T-helper 17 cell (primary cell): ENCODE data around the gene AGRN. TPM values are rescaled to one million over a fixed set of nuclear protein-coding genes. Genes with fewer than 3 reads are reported as not detected.

ENCODE experiments used
- ATAC-seq: fragments of 150-1000 bp; cut with Tn5 transposase; 2 replicates; pipeline ENCODE4 v1.10.0; 2021; ENCODE audit warnings: mild to moderate bottlenecking, moderate library complexity
- DNase-seq, 3 donors: peaks; one replicate each; pipeline versions ENCODE4 v3.0.0 to v3.0.0-alpha.2; 2020 to 2021
- H3K9me3 ChIP-seq: one replicate; pipeline ENCODE4 v1.7.0; 2013; ENCODE audit warnings: low read length, mild to moderate bottlenecking; ENCODE audit not compliant: control insufficient read depth, poor library complexity, severe bottlenecking
- H3K27ac Mint-ChIP-seq: one replicate; pipeline ENCODE4 v1.8.0; 2022; ENCODE audit warnings: mild to moderate bottlenecking, moderate library complexity, mixed read lengths
- H3K27me3 Mint-ChIP-seq: one replicate; pipeline ENCODE4 v1.8.0; 2022; ENCODE audit warnings: mixed read lengths
- H3K36me3 Mint-ChIP-seq: one replicate; pipeline ENCODE4 v1.8.0; 2022; ENCODE audit warnings: low read depth, mixed read lengths
- H3K4me1 Mint-ChIP-seq: one replicate; pipeline ENCODE4 v1.8.0; 2022; ENCODE audit warnings: mild to moderate bottlenecking, mixed read lengths
- H3K4me3 Mint-ChIP-seq: one replicate; pipeline ENCODE4 v1.8.0; 2022; ENCODE audit warnings: mild to moderate bottlenecking, moderate library complexity, mixed read lengths
- total RNA-seq, 4 donors: library from RNA in 2 of 4; stranded (reverse) in 2 of 4; gene quantifications; one replicate each; pipeline ENCODE4 v1.2.3 and lab custom pipeline; 2022 to 2026

AGRN gene
- total RNA-seq, 2 donors from 2014 or later, result 1.2 to 1.4 TPM

- Mint-ChIP-seq H3K4me3 (no peak overlapping the region), H3K27ac (no peak overlapping the region), H3K4me1 (no peaks in the 10 kb centered on the region), H3K27me3 (no peaks in the 10 kb centered on the region), H3K36me3 (no peaks in the 10 kb centered on the region)
- H3K9me3 ChIP-seq, result no peaks in the 10 kb centered on the region
- no peak for ATAC-seq
- DNase-seq, result no peak
These were observed 26.8 kb downstream of the AGRN start for GRCh38 chr1:1046767-1047166.

- Mint-ChIP-seq H3K27ac (no peak overlapping the region), H3K36me3 (no peaks in the 10 kb centered on the region), H3K4me3 (no peak overlapping the region), H3K4me1 (no peaks in the 10 kb centered on the region), H3K27me3 (no peaks in the 10 kb centered on the region)
- ATAC-seq (no peak), DNase-seq (no peak)
- H3K9me3 ChIP-seq, result no peaks in the 10 kb centered on the region
These were observed 27.5 kb downstream of the AGRN start for GRCh38 chr1:1047407-1047806.

DNA sequence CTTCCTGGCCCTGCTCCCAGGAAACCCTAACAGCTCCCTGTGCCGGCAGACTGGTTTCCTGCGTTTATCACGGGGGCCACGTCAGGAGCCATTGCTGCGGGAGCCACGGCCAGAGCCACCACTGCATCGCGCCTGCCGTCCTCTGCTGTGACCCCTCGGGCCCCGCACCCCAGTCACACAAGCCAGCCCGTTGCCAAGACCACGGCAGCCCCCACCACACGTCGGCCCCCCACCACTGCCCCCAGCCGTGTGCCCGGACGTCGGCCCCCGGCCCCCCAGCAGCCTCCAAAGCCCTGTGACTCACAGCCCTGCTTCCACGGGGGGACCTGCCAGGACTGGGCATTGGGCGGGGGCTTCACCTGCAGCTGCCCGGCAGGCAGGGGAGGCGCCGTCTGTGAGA lies 28.0 kb downstream of the AGRN start:
- Mint-ChIP-seq H3K27me3 (no peaks in the 10 kb centered on the region), H3K4me1 (no peaks in the 10 kb centered on the region), H3K27ac (no peak overlapping the region), H3K36me3 (no peaks in the 10 kb centered on the region), H3K4me3 (no peak overlapping the region)
- ATAC-seq (no peak), DNase-seq (no peak)
- H3K9me3 ChIP-seq, result no peaks in the 10 kb centered on the region

DNA sequence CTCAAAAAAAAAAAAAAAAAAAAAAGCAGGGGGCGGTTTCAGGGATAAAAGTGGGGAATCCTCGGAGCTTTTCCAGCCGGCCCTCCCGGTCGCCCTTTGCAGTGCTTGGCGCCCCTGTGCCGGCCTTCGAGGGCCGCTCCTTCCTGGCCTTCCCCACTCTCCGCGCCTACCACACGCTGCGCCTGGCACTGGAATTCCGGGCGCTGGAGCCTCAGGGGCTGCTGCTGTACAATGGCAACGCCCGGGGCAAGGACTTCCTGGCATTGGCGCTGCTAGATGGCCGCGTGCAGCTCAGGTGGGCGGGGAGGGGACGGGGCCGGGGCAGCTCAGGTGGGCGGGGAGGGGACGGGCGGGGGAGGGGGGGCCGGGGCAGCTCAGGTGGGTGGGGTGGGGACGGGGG lies 28.8 kb downstream of the AGRN start:
- Mint-ChIP-seq H3K27ac (no peak overlapping the region), H3K4me1 (no peaks in the 10 kb centered on the region), H3K27me3 (no peaks in the 10 kb centered on the region), H3K4me3 (no peak overlapping the region), H3K36me3 (no peaks in the 10 kb centered on the region)
- no peaks in the 10 kb centered on the region for H3K9me3 ChIP-seq
- DNase-seq (no peak), ATAC-seq (no peak)

GRCh38 chr1:1049318-1050165 lies 29.6 kb downstream of the AGRN start:
- DNase-seq, result no peak
- H3K27me3 Mint-ChIP-seq, result no peaks in the 10 kb centered on the region
- no peaks in the 10 kb centered on the region for H3K9me3 ChIP-seq
- no peak overlapping the region for H3K4me3 Mint-ChIP-seq
- no peaks in the 10 kb centered on the region for H3K36me3 Mint-ChIP-seq
- no peaks in the 10 kb centered on the region for H3K4me1 Mint-ChIP-seq
- no peak overlapping the region for H3K27ac Mint-ChIP-seq
- ATAC-seq, result no peak

- no peaks in the 10 kb centered on the region for H3K36me3 Mint-ChIP-seq
- no peaks in the 10 kb centered on the region for H3K27me3 Mint-ChIP-seq
- H3K4me3 Mint-ChIP-seq, result no peak overlapping the region
- H3K9me3 ChIP-seq, result no peaks in the 10 kb centered on the region
- H3K4me1 Mint-ChIP-seq, result no peaks in the 10 kb centered on the region
- DNase-seq (no peak), ATAC-seq (no peak)
- no peak overlapping the region for H3K27ac Mint-ChIP-seq
These were observed 30.7 kb downstream of the AGRN start for GRCh38 chr1:1050577-1051052.

DNA sequence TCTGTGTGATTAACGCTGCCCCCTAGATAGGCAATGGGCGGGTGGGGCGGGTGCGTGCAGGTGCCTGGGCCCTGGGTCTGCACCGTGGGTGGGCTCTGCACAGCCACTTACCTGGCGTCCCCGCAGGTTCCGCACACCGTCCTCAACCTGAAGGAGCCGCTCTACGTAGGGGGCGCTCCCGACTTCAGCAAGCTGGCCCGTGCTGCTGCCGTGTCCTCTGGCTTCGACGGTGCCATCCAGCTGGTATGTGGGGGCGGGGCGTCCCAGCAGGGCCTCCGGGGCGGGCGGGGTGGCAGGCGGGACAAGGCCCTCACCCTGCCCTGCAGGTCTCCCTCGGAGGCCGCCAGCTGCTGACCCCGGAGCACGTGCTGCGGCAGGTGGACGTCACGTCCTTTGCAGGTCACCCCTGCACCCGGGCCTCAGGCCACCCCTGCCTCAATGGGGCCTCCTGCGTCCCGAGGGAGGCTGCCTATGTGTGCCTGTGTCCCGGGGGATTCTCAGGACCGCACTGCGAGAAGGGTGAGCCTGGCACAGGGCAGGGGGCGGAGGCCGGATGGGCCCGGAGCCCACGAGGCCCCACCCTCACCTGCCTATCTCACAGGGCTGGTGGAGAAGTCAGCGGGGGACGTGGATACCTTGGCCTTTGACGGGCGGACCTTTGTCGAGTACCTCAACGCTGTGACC lies 31.3 kb downstream of the AGRN start:
- Mint-ChIP-seq H3K27me3 (no peaks in the 10 kb centered on the region), H3K36me3 (no peaks in the 10 kb centered on the region), H3K4me3 (no peak overlapping the region), H3K4me1 (no peaks in the 10 kb centered on the region), H3K27ac (no peak overlapping the region)
- ATAC-seq (no peak), DNase-seq (no peak)
- H3K9me3 ChIP-seq, result no peaks in the 10 kb centered on the region

DNA sequence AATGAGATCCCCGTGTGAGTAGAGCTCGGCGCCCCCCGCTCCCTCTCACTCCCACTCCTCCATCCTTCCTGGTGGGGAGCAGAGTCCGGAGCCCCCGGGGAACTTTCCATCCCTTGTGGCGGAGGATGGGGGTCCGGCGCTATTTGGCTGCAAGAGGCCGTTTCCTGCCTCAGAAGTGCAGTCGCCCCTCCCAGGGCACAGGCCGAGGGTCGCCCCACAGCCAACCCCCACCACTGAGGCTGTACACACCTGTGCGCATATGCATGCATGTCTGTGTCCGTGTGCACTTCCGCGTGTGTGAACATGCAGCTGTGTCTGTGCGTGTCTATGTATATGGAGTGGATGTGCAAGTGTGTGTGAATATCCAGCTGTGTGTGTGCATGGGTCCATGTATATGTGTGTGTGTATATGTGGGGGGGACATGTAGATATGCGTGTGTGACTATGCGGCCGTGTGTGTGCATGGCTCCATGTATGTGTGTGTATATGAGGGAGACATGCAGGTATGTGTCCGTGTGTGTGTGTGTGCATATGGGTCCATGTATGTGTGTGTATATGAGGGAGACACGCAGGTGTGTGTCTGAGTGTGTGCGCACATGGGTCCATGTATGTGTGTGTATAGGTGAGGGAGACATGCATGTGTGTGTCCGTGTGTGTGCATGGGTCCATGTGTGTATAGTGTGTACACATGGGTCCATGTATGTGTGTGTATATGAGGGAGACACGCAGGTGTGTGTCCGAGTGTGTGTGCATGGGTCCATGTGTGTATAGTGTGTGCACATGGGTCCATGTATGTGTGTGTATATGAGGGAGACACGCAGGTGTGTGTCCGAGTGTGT lies 32.3 kb downstream of the AGRN start:
- no peaks in the 10 kb centered on the region for H3K36me3 Mint-ChIP-seq
- no peak overlapping the region for H3K27ac Mint-ChIP-seq
- no peak overlapping the region for H3K4me3 Mint-ChIP-seq
- ATAC-seq (no peak), DNase-seq (no peak)
- H3K4me1 Mint-ChIP-seq, result no peaks in the 10 kb centered on the region
- no peaks in the 10 kb centered on the region for H3K9me3 ChIP-seq
- peaks cover 7% of the 10 kb centered on the region for H3K27me3 Mint-ChIP-seq

DNA sequence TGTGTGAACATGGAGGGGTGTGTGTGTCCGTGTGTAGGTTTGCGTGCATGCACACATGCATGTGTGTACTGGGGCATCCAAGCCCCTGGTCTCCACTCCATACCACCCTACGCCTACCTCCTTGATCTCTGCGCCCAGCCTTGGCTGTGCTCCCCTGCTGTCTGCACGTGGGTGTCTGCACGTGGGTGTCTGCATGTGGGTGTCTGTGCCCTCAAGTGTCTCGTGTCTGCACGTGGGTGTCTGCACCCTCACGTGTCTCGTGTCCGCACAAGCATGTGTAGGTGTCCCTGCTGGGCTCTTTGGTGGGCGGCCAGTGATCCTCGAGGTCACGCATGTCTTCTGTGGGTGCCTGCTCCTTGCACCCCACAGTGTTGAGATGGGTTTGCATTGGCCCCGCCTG lies 33.1 kb downstream of the AGRN start:
- Mint-ChIP-seq H3K4me3 (no peak overlapping the region), H3K27ac (no peak overlapping the region), H3K4me1 (no peaks in the 10 kb centered on the region), H3K27me3 (peaks cover 12% of the 10 kb centered on the region), H3K36me3 (no peaks in the 10 kb centered on the region)
- ATAC-seq (no peak), DNase-seq (no peak)
- no peaks in the 10 kb centered on the region for H3K9me3 ChIP-seq

- Mint-ChIP-seq H3K27ac (no peak overlapping the region), H3K4me3 (no peak overlapping the region), H3K4me1 (peaks cover 2% of the 10 kb centered on the region), H3K36me3 (no peaks in the 10 kb centered on the region), H3K27me3 (peaks cover 18% of the 10 kb centered on the region)
- DNase-seq, result no peak
- H3K9me3 ChIP-seq, result no peaks in the 10 kb centered on the region
- no peak for ATAC-seq
These were observed 33.8 kb downstream of the AGRN start for GRCh38 chr1:1053682-1054081.

GRCh38 chr1:1054099-1054700 lies 34.3 kb downstream of the AGRN start:
- DNase-seq, result no peak
- peaks cover 5% of the 10 kb centered on the region for H3K4me1 Mint-ChIP-seq

GRCh38 chr1:1054971-1055370 lies 35.1 kb downstream of the AGRN start:
- Mint-ChIP-seq H3K4me3 (no peak overlapping the region), H3K4me1 (peaks cover 6% of the 10 kb centered on the region), H3K27me3 (peaks cover 21% of the 10 kb centered on the region), H3K36me3 (no peaks in the 10 kb centered on the region), H3K27ac (no peak overlapping the region)
- no peaks in the 10 kb centered on the region for H3K9me3 ChIP-seq
- ATAC-seq (no peak), DNase-seq (no peak)

More at GRCh38 chr1:1054099-1054700, 34.3 kb downstream of the AGRN start:
- no peak overlapping the region for H3K4me3 Mint-ChIP-seq
- no peak for ATAC-seq
- H3K27ac Mint-ChIP-seq, result no peak overlapping the region
- H3K36me3 Mint-ChIP-seq, result no peaks in the 10 kb centered on the region
- H3K27me3 Mint-ChIP-seq, result peaks cover 21% of the 10 kb centered on the region
- H3K9me3 ChIP-seq, result no peaks in the 10 kb centered on the region
